ENCODE measurements around the gene KIF22.
"Not testable (repeated sequence)": the region's sequence is repeated elsewhere in the genome, so short reads cannot be mapped to it uniquely, and the experiment has no call there.

KIF22 gene

DNA sequence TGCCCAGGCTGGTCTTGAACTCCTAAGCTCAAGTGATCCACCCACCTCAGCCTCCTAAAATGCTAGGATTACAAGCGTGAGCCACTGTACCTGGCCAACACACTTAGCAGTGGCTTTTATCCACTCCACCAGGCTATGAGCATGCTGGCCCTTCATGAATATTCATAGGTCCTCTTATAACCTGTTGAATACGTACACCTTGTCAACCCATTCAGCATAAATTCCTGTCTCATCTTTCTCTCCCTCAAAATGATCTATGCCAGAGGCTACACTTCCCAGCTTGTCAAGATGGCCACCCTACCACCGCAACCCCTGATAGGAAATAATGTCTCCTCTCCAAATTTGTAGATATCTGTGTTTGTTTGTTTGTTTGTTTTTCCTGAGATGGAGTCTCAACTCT, 23.5 kb upstream of the KIF22 start:
- DNase-seq: no peak

DNA sequence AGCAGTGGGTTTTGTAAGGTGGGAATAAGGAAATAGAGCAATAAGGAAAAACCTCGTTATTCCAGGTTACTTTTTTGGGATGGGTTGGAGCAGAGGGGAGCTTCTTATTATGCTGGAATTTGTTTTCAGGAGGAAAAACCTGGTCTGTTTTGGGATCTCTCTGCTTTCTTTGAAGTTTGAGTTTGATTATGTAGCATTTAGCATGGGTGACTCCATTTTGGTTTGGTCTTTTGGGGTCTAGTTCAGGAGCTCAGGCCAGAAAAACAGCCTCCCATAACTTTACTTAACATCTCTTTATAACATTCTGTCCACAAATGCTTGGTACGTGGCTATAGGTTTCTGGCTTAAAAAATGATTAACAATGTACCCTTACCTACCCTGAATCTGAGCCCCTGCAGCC, 21.0 kb upstream of the KIF22 start:
- no peak for DNase-seq

DNA sequence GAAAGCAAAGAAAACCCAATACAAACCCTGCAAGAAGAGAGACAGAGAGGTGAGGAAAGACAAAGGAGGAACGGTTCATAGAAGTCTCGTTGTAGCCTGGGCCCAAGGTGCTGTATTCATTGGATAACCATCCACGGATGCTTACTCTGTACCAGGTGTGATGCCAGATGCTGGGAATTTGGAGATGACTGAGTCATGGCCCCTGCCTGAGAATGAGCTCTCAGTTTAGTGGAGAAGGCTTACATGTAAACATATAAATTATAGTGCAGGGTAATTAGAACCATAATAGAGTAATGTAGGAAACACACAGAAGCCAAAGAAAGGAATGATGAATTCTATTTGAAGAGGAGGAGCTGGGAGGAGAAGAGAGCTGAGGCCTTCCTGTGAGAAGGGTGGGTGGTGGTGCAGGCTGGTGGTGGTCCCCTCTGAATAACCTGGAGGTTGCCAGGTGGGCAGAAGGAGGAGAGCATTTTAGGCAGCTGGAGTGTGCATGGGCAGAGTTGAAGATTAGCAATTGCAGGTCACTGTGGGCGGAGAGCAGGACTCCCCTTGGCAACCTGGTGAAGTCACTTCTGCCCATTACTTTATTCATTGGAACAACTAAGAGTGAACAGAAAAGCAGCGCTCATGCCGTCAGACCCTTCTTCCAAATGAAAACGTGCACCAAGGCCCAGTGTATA, 20.2 kb upstream of the KIF22 start:
- DNase-seq: no peak

DNA sequence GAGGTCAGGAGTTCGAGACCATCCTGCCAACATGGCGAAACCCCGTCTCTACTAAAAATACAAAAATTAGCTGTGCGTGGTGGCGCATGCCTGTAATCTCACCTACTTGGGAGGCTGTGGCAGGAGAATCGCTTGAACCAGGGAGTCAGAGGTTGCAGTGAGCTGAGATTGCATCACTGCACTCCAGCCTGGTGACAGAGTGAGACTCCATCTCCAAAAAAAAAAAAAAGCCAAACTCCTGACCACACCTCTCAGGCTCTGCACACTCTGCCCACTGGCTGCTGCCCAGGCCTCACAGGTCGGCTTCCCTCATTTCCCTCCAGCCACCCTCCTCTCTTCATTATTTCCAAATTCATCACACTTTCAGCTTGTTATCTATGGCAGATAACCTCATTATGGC, 18.2 kb upstream of the KIF22 start:
- DNase-seq: not testable (repeated sequence)

DNA sequence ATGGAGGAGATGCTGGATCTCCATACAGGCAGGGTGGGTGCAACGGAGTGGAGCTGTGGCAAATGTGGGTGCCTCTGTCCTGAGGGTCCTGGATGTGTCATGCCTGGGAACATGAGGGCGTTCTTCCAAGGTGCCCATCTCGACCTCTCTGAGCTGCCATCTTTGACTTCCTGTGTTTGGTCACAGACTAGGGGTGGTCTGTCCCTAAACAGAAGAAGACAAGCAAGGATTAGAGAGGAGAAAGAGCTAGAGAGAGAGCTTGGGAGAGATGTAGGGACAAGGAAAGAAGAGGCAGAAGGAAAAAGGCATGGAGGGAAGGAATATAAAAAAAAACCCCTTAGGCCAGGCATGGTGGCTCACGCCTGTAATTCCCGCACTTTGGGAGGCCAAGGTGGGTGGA, 15.8 kb upstream of the KIF22 start:
- no peak for DNase-seq

DNA sequence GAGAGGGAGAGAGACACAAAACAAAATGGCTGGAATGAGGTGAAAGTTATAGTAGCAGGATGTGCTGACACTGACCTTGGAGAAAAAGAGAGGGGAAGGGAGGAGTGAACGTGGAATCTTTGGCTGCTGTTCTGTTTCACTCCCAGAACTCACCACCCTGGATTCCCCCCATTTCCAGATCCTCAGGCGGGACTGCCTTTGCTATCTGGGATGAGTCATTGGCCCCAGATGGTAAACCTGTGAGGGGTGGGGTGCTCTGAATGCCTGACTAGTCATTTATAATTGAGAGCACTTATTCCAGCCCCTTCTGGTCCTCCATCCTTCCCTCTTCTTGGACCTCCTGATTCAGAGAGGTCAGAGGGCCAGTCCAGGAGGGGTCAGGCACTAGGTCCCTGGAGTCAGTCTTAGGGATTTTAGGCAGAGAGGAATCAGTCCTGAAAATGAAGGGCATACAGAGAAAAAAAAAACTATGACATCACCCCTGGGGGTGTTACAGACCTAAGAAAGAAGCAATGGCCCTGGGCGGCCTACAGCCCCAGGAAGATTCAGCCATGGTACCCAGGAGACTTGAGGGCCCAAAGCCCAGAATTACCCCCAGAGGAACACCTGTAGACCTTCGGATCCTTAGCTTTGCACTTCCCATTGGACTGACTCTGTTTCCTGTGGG, 14.7 kb upstream of the KIF22 start:
- no peak for DNase-seq

DNA sequence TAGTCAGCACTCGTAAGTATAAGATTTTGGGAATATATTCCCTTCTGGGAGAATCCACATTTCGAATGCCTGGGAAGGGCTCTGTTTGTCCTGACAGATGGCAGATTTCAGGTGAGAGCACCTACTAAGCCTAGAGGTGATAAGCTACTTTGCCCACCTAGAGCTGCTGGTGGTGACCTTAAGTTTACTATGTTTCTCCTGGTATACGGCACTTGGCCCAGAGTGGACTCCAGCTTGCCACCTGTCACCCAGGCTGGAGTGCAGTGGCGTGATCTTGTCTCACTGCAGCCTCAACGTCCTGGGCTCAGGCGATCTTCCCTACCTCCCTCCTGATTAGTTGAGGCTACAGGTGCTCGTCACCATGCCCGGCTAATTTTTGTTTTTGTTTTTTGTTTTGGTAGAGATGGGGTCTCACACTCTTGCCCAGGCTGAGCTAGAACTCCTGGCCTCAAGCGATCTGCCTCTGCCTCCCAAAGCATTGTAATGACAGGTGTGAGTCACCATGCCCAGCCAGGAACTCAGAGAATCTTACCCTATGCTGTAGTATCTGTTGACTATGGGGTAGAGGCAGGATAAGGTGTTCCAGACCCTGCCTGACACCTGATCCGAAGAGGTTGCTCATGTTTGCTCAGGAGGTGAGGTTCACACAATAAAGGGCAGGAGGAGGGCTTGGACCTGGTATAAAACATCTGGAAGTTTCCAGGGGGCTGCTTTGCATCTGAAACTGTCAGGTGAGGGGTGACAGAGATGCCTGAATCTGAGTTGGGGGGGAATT, 12.8 kb upstream of the KIF22 start, which contains the start of gene ZG16:
ZG16 (plus strand) TSS at position 681 of the 775 bp plus-strand sequence. CDS start 1,011 bp downstream, outside the sequence.
- no peak for DNase-seq

DNA sequence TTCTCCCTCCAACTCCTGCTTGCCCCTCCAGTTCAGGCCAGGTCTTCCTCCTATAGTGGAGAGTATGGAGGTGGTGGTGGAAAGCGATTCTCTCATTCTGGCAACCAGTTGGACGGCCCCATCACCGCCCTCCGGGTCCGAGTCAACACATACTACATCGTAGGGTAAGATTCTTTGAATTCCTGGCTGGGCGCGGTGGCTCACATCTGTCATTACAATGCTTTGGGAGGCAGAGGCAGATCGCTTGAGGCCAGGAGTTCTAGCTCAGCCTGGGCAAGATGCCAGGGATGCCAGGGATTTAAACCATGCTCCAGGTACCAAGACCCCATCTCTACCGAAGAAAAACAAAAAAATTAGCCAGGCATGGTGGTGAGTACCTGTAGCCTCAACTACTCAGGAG, 11.1 kb upstream of the KIF22 start:
- no peak for DNase-seq

DNA sequence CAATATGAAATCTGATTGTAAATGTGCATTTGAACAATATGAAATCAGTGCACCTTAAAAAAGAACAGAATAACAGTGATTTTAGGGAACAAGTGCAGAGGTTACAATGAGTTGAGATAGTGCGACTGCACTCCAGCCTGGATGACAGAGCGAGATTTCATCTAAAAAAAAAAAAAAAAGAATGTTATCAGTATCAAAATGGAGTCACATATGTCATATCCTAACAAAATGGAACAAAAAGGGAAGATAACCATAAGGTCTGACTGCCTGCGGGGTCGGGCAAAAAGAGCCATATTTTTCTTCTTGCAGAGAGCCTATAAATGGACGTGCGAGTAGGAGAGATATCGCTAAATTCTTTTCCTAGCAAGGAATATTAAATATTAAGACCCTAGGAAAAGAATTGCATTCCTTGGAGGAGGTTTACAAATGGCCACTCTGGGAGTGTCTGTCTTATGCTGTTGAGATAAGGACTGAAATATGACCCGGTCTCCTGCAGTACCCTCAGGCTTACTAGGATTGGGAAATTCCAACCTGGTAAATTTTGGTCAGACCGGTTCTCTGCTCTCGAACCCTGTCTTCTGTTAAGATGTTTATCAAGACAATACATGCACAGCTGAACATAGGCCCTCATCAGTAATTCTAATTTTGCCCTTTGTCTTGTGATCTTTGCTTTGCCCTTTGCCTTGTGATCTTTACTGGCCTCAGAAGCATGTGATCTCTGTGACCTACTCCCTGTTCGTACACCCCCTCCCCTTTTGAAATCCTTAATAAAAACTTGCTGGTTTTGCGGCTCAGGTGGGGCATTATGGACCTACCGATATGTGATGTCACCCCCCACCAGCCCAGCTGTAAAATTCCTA, 7.2 kb upstream of the KIF22 start:
- DNase-seq: not testable (repeated sequence)

DNA sequence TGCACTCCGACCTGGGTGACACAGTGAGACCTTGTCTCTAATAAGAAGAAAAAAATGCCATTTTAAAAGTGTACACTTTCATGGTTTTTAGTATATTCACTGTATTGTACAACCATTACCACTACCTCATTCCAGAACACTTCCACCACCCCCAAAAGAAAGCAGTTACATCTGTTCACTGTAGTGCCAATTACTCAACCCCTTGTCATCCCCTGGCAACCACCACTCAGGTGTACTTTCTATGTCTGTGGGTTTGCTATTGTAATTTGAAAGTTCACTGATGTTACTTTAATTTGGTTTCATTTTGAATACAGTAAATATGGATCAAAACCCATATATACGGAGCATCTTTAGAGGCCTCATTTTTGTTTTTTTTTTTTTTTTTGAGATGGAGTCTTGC, 6.4 kb upstream of the KIF22 start:
- no peak for DNase-seq

DNA sequence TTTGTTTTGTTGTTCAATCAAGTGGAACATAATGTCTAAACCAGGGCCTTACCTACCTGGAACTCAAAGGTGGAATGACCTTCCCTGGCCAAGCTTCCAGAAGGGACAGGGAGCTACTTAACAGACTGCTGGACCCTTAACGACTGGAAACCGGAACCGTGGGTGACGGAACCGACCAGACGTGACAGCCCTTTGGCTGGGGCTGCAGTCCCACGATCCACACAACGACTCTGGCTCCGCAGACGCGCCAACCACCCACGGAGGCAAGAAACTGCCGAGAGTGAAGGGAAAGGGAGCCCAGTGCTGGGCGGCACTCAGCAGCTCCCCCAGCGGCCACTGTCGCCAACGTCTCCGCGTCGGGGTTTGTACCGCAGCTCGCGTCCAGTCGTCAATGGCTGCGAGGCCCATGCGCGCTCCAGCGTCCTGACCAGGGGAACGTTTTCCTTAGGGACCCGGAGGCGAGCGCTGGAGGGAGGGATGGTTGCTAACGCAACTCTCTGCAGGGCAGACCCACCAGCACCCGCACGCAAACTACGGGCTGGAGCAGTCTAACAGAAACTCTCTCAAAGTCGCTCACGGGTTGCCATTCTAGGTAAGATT, 5.5 kb upstream of the KIF22 start:
- peak; percentile 60 for DNase-seq

DNA sequence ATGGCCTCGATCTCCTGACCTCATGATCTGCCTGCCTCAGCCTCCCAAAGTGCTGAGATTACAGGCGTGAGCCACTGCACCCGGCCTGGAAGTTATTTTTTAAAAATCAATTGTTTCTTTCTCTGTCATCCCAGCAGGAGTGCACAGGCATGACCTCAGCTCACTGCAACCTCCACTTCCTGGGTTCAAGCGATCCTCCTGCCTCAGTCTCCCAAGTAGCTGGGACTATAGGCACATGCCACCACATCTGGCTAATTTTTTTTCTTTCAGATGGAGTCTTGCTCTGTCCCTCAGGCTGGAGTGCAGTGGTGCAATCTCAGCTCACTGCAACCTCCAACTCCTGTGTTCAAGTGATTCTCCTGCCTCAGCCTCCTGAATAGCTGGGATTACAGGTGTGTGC, 3.4 kb upstream of the KIF22 start:
- not testable (repeated sequence) for DNase-seq

DNA sequence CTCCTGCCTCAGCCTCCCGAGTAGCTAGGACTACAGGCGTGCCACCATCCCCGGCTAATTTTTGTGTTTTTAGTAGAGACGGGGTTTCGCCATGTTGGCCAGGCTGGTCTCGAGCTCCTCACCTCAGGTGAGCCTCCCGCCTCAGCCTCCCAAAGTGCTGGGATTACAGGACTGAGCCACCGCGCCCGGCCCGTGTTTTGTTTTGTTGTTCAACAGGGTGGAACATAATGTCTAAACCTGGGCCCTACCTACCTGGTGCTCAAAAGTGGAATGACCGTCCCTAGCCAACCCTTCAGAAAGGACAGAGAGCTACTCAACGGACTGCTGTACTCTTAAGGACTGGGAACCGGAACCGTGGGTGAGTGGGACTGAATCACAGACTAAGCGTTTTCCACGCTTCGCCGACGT, 772 bp upstream of the KIF22 start:
- DNase-seq: no peak

DNA sequence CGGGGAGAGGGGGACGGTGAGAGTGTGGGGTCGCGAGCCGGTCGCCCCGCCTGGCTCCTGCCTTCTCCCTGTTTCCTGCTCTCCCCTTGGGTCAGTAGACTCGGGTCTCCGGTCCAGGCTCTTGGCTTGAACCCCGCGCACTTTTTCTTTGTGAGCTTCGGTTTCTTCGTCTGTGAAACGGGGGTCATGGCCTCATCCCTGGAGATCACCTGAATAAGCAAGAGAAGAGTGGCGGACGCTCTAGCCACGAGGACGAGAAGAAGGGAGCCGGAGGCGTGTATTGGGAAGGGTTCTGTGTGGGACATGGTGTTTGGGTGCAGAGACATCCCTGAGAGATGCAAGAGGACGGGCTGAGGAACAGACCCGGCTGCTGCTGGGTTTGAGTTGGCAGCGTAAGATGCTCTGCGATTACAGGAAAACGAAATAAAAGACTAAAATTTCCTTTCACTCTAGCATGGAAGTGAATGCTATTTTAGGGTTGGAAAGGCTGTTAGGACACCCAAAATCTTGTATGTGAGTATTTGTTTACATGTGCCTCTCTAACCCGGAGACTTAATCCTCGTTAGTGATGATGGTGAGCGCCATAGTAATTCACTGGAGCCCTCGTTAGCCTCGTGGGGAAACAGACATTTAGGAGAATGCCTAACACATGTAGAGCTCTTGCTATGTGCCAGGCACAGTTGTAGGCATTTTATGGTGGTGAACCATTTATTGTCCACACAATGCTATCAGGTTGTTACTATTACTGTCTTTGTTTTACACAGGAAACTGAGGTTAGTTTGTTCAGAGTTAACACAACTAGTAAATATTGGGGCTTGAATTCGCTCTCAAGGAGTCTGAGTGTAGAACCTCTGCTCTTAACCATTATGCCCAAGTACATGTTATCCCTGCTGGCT, 646 bp downstream of the KIF22 start:
- no peak for DNase-seq

DNA sequence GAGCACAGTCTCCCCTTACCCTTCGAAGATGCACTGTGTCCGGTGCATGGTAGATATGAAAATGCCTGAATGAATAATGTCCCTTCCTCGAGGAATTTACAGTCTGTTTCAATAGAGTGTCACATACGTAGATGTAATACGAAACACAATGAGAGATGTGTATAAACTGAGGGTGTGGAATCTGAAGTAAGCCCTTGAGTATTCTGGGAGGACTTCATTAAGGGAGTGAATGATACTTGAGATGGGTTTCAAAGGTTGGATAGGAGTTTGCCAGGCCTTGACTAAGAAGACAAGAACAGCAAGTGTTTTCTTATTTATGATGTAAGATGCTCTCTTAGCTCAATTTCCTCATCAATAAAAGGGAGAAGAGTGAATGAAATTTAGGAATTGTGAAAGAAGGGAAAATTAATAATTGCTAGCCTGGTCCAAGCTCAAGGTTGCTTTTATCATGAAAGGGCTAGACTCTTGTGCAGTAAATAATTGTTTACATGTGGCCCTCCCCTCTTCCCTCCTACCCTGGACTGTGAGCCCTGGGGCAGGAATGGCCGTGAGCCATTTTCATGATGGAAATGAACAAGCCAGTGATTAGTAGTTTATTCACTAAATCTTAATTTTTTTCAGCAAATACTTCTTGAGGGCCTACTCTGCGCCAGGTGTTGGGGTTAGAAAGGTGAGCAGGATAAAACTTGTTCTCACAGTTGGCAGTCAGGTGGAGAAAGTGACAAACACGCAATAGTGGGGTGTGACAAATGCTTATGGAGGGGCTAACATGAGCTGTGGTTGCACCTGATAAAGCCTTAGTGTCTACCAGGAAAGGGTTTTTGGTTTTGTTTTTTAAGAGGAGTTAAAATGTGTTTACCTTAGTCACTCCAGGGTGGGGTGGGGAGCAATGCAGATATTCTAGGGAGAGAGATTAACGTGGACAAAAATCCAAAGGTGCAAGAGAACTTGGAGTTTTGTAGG, 1.6 kb downstream of the KIF22 start:
- DNase-seq: no peak

DNA sequence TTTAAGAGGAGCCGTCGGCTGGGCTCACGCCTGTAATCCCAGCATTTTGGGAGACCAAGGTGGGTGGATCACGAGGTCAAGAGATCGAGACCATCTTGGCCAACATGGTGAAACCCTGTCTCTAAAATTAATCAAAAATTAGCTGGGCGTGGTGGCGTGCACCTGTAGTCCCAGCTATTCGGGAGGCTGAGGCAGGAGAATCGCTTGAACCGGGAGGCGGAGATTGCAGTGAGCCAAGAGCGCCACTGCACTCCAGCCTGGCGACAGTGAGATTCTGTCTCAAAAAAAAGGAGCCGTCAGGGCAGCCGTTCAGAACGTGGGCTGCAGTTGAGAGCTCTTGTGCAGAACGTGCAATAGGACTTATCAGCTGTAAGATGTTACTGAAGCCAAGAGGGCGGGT, 2.6 kb downstream of the KIF22 start:
- DNase-seq: not testable (repeated sequence)

DNA sequence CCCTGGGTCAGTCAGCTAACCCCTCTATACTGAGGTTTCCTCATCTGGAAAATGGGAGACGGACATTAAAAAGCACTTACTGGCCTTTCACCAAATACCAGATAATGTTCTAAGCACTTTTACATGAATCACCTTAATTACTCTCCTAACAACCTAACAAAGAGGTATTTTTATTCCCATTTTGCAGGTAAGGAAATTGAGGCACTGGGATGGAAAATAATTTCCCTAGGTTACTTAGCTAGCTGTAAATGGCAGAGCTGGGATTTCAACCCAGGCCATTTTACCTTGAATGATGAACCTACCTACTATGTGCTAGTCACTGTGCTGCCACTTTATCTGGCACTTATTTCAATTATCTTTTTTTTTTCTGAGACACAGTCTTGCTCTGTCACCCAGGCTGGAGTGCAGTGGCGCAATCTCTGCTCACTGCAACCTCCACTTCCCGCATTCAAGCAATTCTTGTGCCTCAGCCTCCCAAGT, 3.7 kb downstream of the KIF22 start:
- DNase-seq: no peak

DNA sequence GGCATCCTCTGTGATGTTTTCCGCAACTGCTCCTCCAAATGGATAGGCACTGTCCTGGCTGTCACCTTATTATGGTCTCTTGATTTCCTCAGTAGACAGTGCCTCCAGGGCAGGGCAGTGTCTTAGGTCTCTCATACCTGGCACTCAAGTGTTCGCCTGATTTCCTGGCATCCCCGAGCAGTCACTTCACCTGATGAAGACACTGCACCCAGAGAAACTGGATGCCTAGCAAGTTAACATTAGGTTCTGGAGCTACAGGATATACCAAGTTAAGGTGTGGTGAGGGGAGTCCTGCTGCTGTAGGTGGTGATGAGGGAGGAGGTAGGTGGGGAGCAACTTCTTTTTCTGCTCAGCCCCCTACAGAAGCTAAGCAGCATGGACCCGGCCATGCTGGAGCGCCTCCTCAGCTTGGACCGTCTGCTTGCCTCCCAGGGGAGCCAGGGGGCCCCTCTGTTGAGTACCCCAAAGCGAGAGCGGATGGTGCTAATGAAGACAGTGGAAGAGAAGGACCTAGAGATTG, 11.9 kb downstream of the KIF22 start:
- DNase-seq: no peak

DNA sequence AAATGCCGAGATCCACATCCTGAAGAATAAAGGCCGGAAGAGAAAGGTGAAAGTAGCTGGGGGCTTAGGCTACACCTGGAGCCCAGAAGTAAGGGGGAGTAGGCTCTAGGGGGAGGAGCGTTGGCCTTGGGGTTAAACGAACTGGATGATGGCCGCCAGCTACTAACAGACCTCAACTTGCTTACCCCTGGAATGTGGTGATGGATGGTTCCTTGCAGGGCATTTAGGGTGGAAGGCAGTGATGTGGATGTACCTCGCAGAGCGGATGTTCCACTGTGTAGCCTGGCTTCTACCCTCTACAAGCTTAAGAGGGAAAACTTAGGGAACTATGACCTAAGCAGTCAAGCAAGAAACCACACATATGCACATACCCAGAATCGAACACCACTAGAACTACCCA, 13.5 kb downstream of the KIF22 start:
- DNase-seq: no peak

All from activated T-cell treated with anti-CD3 and anti-CD28 coated beads for 4 hours (primary cell).